Prostate gland (tissue), 2 donors: ENCODE measurements around the gene HS3ST3B1.

ENCODE experiments used
- POLR2AphosphoS5 ChIP-seq: sonication (generic); formaldehyde crosslinking; IDR thresholded peaks from one replicate; pipeline ENCODE4 v1.6.1; 2017; ENCODE audit warnings: antibody characterized with exemption
- TF ChIP-seq, protein P1 (sequence below), 4 experiments: fragments of 200-600 bp in 2 of 4; fragments of 450-650 bp in 2 of 4; sonication (generic) in 2 of 4; IDR thresholded peaks; 1 replicate in 3 of 4; 2 replicates in 1 of 4; pipeline ENCODE4 v1.5.1; 2016 to 2019; ENCODE audit warnings: antibody characterized with exemption in 4 of 4, mild to moderate bottlenecking in 2 of 4, moderate library complexity in 2 of 4

DNA sequence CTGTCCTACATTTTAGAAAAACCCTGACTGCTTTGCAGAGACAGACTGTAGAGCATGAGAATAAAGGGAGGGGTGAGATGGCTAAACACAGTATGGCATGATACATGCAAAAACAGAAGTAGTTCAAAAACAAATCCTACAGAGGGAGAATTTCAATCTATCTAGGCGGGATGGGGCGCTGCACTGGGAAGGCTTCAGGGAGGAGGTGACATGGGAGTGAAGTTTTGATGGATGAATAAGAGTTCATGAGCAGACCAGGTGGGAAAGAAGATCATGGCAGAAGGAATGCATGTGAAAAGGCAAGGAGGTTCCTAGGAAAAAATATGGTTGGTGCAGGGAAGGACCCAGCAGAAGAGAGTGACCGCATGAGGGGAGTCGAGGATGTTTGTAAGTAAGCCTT is 19.2 kb downstream of the HS3ST3B1 start:
- TF ChIP-seq, protein P1, sequence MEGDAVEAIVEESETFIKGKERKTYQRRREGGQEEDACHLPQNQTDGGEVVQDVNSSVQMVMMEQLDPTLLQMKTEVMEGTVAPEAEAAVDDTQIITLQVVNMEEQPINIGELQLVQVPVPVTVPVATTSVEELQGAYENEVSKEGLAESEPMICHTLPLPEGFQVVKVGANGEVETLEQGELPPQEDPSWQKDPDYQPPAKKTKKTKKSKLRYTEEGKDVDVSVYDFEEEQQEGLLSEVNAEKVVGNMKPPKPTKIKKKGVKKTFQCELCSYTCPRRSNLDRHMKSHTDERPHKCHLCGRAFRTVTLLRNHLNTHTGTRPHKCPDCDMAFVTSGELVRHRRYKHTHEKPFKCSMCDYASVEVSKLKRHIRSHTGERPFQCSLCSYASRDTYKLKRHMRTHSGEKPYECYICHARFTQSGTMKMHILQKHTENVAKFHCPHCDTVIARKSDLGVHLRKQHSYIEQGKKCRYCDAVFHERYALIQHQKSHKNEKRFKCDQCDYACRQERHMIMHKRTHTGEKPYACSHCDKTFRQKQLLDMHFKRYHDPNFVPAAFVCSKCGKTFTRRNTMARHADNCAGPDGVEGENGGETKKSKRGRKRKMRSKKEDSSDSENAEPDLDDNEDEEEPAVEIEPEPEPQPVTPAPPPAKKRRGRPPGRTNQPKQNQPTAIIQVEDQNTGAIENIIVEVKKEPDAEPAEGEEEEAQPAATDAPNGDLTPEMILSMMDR (IDR thresholded peaks at IDR 0.05) = no peak
- TF ChIP-seq POLR2AphosphoS5 = no peak
